GM18907 (cell line): ENCODE measurements around the gene VPS8.

Experiments
- ATAC-seq: cut with Tn5 transposase; IDR thresholded peaks from one replicate; pipeline ENCODE4 v1.9.1; 2021; ENCODE audit warnings: mild to moderate bottlenecking, moderate library complexity; ENCODE audit not compliant: unreplicated experiment

The VPS8 gene

DNA sequence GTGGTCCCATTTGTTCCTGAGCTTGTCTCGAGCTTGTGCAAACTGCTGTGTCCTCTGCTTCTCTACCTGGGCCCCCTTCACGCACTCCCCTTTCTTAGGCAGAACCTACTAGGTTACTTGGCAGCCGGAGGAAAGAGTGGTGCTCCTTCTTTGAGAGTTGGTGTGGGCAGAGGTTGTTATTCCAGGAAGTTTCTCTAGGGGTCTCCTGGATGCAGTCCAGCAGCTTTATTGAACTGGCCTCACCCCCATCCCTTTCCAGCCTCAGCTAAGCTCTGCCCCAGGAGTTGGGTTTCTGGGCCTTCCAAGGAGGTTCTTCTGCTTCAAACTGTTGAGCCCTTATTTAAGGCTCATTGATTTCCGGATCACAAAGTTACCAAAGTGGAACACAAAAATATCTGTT, 237.7 kb downstream of the VPS8 start:
- no peak for ATAC-seq

DNA sequence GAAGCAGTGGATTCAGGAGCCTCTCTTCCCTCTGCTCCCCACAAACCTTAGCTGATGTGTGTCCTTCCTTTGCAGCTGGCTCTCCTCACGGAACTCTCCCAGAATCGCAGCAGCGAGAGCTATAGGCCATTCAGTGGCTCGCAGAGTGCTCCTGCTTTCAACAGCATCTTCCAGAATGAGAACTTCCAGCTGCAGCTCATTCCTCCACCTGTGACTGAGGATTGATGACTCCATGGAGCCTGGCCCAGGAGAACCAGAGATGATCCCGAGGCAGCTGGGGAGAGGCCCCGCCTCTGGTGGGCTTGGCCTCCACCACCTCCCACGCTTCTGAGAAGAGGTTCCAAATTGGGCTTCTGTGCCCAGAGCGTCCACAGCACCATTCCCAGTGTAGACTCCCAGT, 239.8 kb downstream of the VPS8 start:
- no peak for ATAC-seq

DNA sequence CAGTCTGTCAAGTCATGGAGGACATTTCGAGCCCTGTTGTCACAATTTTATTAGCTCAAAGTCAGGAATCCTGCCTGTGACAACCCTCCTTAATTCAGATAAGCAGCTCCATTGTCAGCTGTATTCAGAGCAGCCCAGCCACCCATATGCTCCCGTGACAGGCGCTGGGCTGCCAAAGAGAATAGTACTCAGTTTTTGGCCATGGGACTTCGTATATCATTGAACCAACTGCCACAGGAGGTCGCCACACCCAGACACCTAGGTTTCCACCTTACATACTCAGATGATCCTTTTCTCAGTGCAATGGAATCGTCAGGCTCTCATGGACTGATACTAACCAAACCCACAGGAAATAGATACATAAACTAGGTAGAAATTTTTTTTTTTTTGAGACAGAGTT, 240.7 kb downstream of the VPS8 start:
- ATAC-seq, result no peak

DNA sequence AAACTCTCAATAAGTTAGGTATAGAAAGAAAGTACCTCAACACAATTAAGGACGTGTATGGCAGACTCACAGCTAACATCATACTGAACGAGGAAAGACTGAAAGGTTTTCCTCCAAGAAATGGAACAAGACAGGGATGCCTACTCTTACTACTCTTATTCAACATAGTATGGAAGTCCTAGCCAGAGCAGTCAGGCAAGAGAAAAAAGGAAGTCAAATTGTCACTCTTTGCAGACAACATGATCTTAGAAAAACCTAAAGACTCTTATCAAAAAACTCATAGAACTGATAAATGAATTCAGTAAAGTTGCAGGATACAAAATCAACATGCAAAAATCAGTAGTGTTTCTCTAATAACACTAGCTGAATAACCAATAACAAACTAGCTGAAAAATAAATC, 244.9 kb downstream of the VPS8 start:
- ATAC-seq, result no peak

DNA sequence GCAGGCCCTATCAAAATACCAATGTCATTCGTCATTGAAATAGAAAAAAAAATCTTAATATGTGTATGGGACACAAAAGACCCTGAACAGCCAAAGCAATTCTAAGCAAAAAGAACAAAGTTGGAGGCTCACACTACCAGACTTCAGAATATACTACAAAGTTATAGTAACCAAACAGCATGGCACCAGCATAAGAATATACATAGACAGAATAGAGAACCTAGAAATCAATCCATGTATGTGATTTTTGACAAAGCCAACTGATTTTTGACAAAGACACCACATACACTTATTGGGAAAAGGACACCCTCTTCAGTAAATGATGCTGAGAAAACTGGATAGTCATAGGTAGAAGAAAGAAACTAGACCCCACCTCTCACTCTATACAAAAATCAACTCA, 245.9 kb downstream of the VPS8 start:
- no peak for ATAC-seq

DNA sequence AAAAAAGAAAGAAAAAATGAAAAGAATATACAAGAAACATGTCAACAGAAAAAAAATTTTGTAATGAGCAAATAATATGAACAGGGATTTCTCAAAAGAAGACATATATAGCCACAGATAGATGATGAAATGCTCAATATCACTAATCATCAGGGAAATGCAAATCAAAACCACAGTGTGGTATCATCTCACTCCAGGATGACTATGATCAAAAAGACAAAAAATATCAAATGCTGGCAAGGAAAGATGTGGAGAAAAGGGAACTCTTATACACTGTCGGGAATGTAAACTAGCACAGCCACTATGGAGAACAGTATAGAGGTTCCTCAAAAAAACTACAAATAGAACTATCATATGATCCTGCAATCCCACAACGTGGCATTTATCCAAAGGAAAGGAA, 246.8 kb downstream of the VPS8 start:
- no peak for ATAC-seq

DNA sequence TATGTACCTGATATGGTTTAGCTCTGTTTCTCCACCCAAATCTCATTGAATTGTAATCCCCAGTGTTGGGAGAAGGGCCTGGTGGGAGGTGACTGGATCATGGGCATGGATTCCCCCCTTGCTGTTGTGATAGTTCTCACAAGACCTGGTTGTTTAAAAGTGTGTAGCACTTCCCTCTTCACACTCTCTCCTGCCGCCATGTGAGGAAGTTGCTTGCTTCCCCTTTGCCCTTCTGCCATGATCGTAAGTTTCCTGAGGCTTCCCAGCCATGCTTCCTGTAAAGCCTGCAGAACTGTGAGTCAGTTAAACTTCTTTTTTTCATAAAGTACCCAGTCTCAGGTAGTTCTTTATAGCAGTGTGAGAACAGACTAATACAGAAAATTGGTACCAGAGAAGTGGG, 247.8 kb downstream of the VPS8 start:
- no peak for ATAC-seq

DNA sequence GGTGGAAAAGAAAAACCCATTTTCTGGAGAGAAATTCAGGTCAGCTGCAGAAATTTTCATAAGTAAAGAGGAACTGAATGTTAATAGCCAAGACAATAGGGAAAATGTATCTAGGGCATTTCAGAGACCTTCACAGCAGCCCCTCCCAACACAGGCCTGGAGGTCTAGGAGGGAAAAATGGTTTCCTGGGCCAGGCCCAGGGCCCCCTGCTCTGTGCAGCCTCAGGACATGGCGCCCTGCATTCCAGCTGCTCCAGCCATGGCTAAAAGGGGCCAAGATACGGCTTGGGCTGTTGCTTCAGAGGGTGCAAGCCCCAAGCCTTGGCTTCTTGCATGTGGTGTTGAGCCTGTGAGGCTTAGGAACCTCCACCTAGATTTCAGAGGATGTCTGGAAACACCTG, 248.7 kb downstream of the VPS8 start:
- ATAC-seq, result no peak

DNA sequence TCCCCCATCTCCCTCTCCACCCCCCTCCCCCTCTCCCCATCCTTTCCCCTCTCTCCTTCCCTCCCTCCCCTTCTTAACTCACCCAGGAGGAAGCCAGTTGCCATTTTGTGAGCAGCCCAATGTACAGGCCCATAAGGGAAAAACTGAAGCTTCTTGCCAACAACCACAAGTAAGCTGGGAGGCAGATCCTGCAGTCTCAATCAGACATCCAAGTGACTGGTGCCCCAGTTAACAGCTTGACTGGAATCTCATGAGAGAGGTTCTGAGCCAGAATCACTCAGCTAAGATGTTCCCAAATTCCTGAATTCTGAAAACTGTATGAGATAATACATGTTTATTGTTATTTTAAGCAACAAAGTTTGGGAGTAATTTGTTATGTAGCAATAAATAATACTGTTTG, 250.2 kb downstream of the VPS8 start:
- no peak for ATAC-seq

DNA sequence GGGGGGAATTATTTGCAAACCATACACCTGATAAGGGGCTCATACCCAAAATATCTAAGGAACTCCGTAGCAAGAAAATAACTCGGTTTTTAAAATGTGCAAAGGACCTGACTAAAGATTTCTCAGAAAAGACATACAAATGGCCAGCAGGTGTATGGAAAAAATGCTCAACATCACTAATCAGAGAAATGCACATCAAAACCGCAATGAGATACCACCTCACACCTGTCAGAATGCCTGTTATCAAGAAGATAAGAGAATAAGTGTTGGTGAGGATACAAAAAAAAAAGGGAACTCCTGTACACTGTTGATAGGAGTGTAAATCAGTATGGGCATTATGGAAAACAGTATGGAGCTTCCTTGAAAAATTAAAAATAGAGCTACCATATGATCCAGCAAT, 251.5 kb downstream of the VPS8 start:
- ATAC-seq, result no peak

DNA sequence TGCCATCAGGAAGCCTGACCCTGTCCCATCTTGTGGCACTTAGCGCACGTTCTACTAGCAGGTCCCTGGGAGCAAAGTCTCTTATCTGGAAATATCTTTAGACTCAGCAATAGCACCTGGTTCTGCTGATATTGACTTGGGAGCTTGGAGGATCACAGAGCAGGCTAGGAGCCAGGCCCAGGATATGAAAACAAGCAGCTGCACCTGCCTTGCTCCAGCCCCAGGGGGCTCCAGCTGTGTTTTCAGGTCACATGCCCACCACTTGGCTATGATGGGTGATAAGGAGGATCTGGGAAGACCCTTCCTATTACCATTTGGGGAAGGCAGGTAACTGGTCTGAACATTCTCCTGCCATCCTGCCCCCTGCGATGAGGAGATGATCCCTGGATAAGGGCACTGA, 253.1 kb downstream of the VPS8 start:
- no peak for ATAC-seq

DNA sequence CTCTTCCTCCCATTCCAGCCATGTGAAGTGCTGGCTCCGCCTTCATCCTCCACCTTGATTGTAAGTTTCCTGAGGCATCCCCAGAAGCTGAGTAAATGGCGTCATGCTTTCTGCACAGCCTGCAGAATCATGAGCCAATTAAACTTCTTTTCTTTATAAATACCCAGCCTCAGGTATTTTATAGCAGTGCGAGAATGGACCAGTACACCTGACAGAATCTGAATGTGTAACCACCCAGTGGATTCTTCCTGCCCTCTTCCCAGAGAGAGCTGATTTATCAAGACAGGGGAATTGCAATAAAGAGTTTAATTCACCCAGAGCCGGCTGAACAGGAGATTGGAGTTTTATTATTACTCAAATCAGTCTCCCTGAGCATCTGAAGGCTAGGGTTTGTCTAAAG, 254.3 kb downstream of the VPS8 start:
- ATAC-seq, result no peak

DNA sequence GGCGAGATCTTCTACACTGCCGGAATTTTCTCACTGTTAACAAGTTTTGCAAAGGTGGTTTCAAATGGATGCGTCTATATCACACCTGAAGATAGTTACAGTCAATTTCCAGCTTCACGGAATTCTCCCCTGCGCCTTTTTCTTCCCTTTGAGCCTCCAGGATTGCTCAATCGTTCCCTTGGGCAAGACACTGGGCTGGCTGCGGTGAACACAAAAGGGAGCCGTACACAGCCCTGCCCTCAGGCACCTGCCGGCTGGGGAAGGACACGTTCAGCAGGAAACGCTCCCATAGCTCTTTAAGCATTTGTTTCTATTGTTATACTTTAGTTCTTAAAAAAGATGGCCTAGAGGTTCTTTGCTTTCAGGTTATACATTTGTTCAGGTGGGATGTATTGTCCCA, 255.2 kb downstream of the VPS8 start:
- no peak for ATAC-seq

DNA sequence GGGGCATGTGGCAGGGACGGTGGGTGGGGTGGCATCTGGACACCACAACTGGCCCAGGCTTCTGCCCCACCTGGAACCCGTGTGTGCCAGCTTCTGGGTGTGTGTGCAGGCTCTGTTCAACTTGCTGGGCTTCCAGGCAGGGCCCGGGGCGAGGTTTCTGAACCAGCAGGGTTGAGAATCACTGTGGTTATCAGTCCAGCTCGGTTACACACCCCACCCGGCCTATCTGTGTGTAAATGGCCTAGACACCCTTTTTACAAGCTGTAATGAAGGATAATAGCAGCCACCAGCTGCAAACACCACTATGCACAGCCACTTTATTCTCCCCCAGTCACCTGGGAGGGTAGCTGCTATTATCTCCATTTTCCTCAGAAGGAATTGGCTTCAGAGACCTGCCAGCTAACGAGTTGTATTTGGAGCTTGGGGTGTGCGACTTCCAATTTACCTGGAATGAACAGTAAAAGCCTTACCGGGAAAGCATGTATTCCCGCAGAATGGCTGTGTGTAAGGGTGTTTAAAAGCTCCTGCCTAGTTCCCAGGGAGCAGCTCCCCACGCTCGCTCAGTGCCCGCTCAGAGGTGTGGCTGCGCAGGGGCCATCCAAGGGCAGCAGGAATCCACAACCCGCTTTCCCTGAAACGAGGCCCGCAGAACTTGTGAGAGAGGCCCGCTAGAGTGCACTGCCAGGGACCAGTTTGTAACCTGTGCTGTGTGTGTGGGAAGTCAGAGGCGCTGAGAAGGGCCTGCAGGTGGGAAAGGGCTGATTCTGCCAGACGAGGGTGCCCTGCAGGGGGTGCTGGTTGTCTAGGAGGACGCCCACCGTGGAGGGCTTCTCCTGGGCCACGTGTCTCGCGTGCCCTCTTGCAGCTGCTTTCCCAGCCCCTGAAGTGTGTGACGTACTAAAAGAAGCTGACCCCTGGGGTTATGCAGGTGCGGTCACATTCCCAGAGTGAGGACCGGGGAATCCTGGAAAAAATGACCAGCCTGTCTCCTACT, 257.4 kb downstream of the VPS8 start:
- no peak for ATAC-seq

DNA sequence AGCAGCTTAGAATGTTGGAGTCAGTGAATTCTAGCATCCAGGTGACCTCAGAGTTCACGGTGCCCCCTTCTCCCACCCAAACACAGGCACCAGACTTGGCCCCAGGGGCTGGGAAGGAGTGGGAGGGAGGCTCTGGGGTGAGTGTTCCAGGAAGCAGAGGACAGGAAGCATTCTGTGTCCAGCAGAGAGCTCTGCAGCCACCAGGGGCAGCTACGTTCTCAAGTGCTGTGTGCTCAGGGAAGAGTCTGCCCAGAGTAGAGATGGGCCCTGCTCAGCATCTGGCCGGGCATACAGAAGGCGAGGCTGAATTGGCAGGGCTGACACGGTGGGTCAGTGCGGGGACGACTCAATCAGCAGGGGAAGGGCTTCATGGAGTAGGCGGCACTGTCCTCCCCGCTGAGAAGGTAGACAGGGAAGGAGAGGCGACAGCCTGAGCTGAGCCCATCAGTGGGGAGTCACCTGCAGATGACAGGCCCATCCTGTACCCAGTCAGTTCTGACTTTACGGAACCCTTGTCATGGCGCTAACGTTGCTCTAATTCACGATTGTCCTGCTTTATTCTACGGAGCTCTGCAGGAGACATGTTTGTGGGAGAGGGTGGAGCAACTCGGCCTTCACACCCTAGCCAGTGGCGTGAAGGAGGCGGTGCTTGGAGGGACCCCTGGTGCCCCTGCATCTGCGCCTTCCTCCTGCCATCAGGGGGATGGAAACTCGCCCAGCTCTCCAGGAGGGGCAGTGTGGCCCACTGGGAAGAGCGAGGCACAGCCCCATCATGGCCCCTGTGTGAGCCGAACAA, 258.7 kb downstream of the VPS8 start:
- ATAC-seq, result no peak

DNA sequence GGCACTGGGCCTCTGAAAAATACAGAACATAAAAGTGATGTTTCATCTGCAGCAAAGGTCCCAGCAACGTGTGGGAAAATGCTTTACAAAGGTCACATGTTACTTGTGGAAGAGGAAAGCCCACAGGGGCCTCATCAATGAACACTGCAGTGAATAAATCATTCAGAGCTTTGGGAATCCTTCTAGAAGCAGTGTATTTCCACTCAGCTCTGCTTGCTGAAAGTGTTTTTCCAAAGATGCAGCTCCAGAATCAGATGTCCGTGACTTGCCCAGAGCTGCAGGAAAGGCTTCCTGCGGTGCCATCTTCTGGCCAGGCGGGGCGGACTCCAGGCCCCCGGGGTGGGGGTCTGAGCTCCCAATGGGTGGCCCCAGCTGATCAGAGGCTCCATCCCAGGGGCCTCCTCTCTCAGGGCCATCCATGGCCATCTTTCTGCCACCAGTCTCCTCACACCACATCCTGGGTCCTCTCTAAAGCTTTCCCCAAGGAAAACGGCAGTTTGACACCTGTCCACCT, 259.4 kb downstream of the VPS8 start:
- ATAC-seq, result no peak

DNA sequence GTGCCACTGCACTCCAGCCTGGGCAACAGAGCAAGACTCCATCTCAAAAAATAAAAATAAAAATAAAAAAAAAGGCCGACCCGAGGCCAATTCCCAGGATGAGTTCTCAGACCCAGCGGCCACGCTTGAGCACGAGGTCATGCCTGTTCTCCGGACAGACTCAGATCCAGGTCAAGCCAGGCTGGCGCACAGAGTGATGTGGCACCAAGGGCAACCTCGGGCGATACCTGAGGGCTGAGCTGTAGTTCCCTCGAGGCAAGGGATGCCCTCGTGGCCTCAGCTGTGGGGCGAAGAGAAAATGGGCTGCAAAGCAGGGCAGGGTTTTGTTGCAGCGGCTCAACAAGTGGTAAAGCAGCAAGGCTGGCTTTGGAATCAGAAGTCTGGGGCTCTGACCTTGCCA, 263.6 kb downstream of the VPS8 start:
- ATAC-seq, result no peak

DNA sequence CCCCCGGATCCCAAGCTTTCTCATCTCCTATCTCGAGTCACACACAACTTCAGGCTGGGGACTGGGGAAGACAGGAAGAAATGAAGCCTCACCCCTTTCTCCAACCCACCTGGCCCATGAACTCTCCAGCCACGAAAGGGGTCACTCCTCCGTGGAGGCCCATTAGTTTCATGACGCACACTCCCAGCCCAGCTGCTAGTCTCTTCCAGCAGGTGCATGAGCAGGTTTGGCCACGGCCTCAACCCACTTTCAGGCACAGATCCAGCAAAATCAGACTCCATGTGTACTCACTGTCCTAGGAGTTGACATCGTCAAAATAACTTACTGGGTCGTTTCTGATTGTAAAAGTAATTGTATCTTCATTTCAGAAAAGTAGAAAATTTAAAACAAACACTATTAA, 264.3 kb downstream of the VPS8 start:
- ATAC-seq, result no peak

DNA sequence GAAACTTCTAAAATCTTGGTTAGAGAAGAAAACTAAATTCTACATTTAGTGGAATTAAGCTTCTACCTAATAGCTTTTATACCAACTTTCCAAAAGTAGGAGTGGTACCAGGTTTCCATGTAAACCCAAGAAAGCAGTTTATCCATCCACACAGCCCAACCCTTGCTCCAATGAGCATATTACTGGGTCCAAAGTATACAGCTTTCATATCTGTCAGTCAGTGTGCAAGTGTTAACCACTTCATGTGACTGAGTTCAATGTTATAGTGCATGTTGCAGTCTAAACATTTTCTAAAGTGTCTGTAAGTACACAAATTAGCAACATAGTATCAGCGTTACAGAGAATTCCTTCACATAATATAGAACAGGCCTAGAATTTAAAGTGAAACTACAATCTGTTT, 267.7 kb downstream of the VPS8 start:
- no peak for ATAC-seq

DNA sequence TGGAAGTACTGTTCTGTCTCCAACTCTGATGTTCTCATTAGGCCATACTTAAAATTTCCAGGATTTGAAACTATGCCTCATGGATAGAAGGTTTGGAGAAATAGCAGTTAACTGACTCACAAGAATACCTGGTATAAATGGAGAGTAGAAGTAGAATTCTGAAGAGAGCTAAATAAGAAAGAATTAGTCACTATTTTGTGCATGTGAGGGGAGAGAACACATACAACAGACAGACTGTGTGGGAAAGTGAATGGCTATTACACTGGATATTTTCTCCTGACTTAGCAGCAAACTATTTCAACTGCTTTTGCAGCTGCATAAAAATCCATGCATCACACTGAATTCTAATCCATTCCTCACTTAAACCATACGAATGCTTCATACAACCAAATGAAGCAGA, 269.6 kb downstream of the VPS8 start:
- ATAC-seq, result no peak

DNA sequence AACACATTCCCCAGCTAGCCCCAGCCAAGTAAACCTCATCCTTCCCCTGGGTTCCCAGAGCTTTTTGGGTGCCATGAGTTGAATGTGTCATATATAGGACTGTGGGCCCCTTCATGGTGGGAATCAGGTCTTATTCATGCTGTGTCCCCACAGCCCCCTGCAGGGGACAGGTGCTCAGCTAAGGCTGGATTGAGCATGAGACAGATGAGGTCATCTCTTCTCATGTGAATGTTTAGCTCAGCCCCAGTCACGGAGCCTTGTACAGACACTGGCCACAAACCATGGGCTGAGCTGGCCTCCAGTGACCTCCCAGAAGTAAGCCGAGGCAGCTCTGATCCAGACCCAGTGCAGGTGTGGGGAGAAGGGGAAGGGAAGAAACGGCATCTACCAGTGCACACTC, 270.2 kb downstream of the VPS8 start:
- ATAC-seq, result no peak

DNA sequence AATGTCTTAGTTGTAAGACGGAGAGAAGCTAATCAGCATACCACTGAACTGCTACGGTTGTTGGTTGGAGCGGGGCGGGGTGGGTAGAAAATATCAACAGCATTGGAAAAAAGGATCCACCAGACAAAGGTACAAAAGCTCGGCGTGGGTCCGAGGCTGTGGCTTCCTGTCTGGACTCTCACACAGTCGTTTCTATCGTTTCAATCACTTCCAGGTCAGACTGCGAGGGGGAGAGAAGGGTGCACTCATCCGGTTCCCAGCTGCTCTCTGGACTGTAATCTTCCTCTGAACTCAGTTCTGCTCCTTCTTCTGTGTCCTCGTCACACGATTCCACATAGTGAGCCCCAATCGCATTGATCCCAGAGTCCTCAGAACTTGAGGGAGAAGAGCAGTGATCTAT, 270.9 kb downstream of the VPS8 start:
- ATAC-seq, result no peak
